Superior temporal gyrus (tissue), 1 donor: Measurements from ENCODE around the gene FILIP1.

Experiments
- DNase-seq: peaks from one replicate; pipeline ENCODE4 v3.0.0-alpha.2; 2016; ENCODE audit errors: extremely low spot score

The FILIP1 gene

GRCh38 chr6:75495011-75495410 is 1.4 kb upstream of the FILIP1 start:
- no peak for DNase-seq

DNA sequence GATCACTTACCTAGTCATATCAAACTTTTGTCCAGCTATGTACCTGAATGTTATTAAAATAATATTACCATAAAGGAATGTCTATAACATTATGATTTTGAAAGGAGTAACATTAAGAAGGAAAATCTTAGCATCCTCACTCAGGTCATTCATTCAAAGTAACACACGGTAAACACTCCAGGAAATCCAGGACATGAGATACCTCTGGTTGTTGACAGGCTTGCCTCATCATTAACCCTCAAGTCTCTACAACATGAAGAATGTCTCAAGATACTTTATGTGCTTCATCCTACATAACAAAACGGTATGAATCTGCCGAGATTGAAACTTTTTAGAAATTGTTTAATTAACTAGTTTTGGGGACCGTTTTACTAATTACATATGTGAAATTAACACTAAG is 690 bp upstream of the FILIP1 start:
- DNase-seq, result no peak

DNA sequence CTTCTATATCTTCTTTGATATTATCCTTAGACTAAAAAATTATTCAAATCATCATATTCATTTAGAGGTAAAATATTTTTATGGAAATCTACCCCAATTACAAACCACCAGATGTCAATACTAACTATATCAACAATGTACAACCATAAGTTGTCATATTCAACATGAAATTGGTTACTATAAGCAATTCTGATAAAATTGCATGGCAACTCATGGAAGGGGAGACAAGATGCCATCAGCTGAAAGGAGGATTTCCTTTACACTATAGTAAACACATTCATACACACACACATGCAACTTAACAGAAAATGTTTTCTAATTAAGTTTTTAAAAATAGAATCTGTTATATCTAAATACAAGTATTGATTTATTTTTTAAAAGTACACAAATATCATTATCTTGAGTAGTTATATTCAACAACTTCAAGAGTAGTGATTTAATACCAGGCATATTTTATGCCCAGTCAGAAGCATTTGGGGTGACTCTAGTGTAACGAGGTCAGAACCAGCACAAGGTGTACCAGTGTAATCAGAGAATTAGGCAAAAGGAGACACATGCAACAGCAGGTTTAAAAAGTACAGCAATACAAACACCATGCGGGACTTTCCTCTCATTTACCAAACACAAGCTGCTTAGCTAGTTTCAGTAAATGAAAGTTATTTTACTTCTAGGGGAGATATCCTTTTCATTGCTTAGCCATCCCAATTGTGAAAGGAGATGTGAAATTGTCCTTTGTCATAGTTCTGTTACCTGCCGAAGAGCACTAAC is 1.0 kb downstream of the FILIP1 start:
- DNase-seq, result no peak

- no peak for DNase-seq
Observed at GRCh38 chr6:75491291-75491690, 2.3 kb downstream of the FILIP1 start.

- DNase-seq, result no peak
Observed at GRCh38 chr6:75490706-75491105, 2.9 kb downstream of the FILIP1 start.

DNA sequence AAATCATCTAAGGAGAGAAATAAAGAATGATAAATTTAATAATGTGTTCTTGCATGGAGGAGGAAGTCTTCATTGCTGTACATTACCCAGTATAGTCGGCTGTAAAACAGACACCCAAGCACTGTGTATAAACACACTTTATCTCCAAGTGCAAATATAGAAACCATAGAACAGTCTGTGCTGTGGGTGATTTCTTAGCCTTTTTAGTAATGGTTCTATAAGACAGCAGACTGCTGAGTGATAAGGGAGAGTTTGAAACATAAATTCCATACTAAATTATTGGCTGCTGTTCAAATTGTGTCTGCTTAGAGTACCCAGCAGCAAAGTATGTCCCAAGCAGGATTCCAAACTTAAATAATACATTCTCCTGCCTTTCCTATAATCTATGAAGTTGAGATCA is 4.6 kb downstream of the FILIP1 start:
- DNase-seq, result peak; percentile 40

- no peak for DNase-seq
Observed at GRCh38 chr6:75488033-75488432, 5.6 kb downstream of the FILIP1 start.

DNA sequence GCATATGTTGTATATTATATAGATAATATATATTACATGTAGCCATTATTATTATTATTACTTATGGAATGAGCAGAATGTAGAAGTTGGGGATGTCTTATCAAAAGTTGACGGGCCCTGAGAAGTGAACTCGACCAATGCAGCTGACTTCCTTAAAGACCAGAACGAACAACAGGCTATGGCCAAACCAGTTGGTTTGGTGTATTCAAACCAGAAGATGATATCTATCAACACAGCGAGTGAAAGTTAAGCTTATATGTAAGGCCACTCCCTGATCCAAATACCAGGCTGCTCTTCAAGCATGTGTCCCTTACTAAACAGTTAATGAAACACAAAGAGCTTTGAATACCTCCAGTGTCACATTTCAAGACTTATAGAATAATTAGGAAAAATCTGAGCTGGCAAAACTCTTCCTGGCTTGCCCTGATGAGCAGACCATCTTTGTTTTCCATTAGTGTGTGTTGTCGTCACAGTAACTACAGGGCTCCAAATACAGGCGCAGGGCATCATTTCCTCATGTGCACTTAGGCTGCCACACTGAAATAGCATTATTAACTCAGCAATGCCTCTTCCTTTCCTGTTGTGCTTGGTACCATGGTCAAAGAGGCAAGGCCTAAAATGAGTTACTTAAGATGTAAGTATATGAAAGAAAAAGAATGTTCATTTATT is 6.6 kb downstream of the FILIP1 start:
- DNase-seq, result no peak

- DNase-seq, result no peak
Observed at GRCh38 chr6:75484535-75484934, 9.1 kb downstream of the FILIP1 start.

GRCh38 chr6:75483136-75483952 is 10.3 kb downstream of the FILIP1 start:
- no peak for DNase-seq

DNA sequence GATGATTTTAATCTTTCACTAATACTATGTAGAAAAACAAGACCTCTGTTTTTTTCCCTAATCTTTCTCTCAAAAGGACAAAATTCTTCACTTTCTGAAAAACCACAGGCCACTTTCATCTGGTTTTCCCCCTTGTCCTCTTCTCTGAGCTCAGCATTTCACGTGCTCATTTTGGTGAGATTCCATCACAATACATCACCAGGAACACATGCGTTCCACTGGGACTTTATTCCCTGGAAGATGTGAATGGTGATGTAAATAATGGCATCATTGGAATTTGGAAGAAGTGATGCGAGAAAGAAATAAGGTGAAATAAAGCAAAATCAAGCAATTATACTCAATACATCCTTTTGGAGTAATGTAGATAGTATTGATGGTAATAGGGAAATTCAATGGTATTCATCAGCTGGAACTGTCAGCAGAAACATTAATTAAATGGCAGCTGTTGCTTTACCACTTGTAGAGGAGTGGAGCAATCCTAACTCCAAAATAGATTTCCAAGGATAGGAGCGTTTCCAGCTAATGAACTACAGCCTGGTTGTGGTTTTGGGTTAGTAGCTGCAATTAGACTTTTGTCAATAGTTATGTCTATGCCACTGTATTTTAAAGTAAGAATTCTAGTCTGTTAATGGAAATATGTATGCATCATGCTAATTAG is 11.5 kb downstream of the FILIP1 start:
- DNase-seq, result no peak

DNA sequence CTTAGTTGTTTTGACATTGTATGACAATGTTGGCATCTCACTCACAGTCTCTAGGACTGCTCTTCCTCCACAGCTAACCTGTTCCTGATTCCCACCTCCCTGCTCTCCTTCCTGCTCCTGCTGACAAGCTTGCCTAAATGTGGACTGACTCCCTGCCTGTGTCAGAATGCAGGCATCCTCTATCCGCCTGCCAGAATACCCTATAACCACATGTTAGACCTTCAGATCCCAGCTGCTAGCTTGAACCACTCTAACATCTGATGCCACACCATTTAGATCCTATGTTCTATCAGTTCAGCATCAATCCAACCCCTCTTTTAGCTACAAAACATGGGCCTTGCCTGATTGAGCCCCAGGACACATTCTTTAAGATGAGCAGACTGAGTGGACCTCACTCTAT is 12.2 kb downstream of the FILIP1 start:
- no peak for DNase-seq

- DNase-seq, result no peak
Observed at GRCh38 chr6:75480425-75480824, 13.2 kb downstream of the FILIP1 start.

DNA sequence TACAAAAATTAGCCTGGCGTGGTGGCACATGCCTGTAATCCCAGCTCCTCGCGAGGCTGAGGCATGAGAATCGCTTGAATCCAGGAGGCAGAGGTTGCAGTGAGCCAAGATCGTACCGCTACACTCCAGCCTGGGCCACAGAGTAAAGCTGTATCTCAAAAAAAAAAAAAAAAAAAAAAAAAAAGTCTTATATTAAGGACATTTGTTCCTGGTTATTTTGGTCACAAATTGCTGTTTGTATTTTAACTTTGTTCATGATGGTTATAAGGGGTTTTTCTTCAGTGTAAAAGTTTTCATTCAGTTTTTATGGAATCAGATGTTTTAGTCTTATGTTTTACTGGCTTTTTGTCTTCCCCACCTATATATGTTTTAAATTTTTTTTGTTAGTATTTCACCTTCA is 13.9 kb downstream of the FILIP1 start:
- no peak for DNase-seq

DNA sequence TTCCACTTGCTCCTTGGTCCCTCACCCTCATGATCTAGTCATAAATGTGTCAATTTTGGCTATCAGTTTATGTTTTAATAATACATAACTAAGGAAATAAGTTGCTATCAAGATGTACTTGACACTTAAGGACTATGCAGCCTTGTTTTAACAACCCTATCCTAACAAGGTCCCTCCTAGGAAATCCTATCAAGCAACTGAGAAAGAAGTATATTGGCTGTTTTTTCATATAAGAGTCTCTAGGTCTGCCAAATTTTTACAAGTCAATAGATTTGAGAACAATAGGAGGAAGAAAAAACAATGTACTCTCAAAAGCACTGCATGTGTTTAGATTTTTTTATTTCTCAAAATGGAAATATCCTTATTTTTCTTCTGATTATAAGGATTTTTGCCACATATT is 14.7 kb downstream of the FILIP1 start:
- DNase-seq, result no peak

- no peak for DNase-seq
Observed at GRCh38 chr6:75472885-75473284, 20.7 kb downstream of the FILIP1 start.

DNA sequence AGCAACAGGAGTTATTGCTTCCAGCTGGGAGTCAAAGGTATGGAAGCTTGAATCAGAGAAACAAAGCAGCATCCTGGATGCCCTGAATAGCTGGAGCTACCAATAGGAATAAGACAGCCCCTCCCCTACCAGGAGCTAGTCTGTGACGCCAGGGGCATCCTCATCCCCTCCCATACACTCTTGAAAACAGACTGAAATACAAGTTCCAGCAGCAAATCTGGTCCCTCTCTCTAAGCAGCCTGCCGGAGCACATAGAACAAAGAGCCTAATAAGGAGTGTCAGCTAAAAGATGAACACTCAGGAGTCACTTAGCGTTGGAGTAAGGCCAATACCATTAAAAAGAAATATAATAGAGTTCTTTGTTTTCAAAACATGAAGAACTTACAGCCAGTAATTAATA is 25.6 kb downstream of the FILIP1 start:
- DNase-seq, result no peak

DNA sequence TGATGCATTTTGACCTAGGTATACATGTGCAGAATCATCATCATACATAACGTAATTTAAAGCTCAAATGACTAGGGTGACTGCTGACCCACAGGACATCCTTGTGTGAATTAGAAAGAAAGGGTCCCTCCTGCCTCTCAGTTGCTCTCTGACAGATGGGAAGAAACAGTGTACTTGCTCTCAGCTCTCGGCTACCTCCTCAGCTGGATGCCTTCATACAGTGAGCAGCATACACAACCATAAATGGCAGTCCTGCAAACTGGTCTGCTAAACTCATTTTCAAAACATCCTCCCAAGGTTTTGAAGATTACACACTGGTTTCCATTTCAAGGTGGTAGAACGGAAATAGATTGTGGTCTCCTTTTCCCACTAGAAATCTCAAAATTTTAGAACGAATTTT is 26.3 kb downstream of the FILIP1 start:
- no peak for DNase-seq

DNA sequence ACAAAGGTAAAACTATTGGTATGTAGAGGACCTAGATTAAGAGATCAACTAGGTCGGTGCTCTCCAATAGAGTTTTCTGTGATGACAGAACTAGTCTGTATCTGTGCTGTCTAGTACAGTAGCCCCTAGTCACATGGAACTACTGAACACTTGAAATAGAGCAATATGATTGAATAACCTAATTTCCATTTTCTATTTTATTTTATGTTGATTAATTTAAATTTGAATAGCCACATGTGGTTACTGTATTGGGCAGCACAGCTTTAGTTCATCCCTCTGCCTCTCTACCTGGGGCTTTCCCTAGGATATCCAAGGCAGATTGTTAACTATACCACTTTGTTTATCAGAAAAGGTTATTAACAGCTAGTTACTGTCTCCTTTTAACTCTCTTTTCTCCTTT is 27.0 kb downstream of the FILIP1 start:
- no peak for DNase-seq

DNA sequence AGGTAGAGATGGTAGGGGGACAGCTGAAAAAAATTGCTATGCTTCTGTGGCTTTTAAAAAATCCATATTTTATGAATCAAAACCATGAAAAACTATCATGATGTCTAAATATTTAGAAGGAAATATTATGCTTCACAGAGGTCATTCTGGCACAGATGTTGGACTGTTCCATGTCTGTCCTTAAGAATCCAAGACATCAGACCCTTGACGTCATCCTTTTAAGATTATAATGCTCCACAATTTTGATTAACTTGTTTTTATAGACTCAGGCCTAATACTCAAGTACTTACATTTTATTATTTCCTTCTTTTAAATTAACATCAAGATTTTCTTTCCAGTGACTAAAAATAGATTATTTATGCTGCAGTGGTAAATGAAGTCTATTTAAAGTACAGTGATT is 29.7 kb downstream of the FILIP1 start:
- no peak for DNase-seq

GRCh38 chr6:75463061-75463460 is 30.5 kb downstream of the FILIP1 start:
- no peak for DNase-seq

DNA sequence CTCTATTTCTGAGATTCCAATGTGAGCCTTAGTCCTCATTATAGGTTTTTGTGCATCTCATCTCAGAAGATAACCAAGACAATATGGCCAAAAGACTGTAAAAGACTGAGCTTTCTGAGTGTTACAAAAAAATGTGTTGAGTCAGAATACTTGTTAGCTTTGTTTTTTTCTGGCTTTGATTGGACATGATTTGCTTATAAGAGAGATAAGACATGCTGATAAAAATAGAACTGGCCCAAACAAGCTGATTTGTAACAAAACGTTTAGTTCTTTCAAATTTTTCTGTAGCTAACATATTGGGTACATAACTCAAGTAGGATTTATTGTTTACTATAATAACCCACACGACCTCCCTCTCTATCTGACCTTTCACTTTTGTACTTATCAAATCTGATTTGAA is 32.9 kb downstream of the FILIP1 start:
- DNase-seq, result no peak
